ENCODE measurements around the gene NAA10. TPM values are rescaled to one million over a fixed set of nuclear protein-coding genes. Genes with fewer than 3 reads are reported as not detected.

NAA10 gene
- total and polyA plus RNA-seq, 2 of the 13 experiments (the other 11 are each of a cell fraction or from before 2014, with no cell fraction given), result 49.2 to 51.7 TPM

- DNase-seq (ENCODE audit: low spot score) (no peak), FAIRE-seq (no peak), ATAC-seq (0 out of 3 replicates have a peak, but pooled peaks have one; percentile 9)
- Histone ChIP-seq H3K27ac (ENCODE audit: extremely low read length, insufficient read depth, low read length) (no peak overlapping the region), H3K79me2 (ENCODE audit: insufficient read depth, low read length) (no peaks in the 10 kb centered on the region), H3K36me3 (replicated peaks in 1 of 2; ENCODE audit: control insufficient read depth in 1 of 2, insufficient read depth in 2 of 2, low read length in 2 of 2) (no peaks in the 10 kb centered on the region), H3K9ac (ENCODE audit: insufficient read depth, low read depth, low read length) (no peak overlapping the region), H3K27me3 (ENCODE audit: control insufficient read depth in 1 of 2, insufficient read depth in 2 of 2, low read length in 2 of 2) (no peaks in the 10 kb centered on the region; a peak in 2 of 5 replicates), H3K9me3 (ENCODE audit: low read length) (no peaks in the 10 kb centered on the region), H3K4me2 (ENCODE audit: low read depth, low read length) (no peak overlapping the region), H3K4me1 (ENCODE audit: insufficient read depth, low read length) (peaks cover 45% of the 10 kb centered on the region), H2AFZ (ENCODE audit: low read length) (no peak overlapping the region), H3K4me3 (replicated peaks in 1 of 3; ENCODE audit: insufficient read depth in 1 of 3, low read depth in 2 of 3, low read length in 3 of 3) (no peak overlapping the region), H4K20me1 (ENCODE audit: insufficient read depth, low read length) (no peaks in the 10 kb centered on the region)
- intact Hi-C loops (cut with micrococcal nuclease; ENCODE audit: unreplicated experiment), result no loop called here
- in situ Hi-C loops (cut with HindIII; ENCODE audit: extremely low pct_ligation_motif_present, low pct_unique_long_range_greater_than_20kb), result no loop called here
- ChIA-PET POLR2A (no interaction called here), CTCF (ENCODE audit: low intra/inter-chr PET ratio, low total read pairs) (no interaction called here)
- no CpG with 5 or more reads among the region's 16 CpGs for WGBS (ENCODE audit: low lambda C conversion rate)
- TF ChIP-seq ZBTB33 (CRISPR knock-in tag; IDR thresholded peaks at IDR 0.05), result 0 out of 2 replicates have a peak, but pooled peaks have one; percentile 10
- no peak for TF ChIP-seq FOSL2 (CRISPR knock-in tag; IDR thresholded peaks at IDR 0.05)
- no peak for TF ChIP-seq ZNF143 (CRISPR knock-in tag; IDR thresholded peaks at IDR 0.05)
- no TSS peak for BruUV-seq (replicated peaks)
Measured at GRCh38 chrX:153921070-153921469, 13.8 kb downstream of the NAA10 start.

GRCh38 chrX:153920546-153920945 is 14.3 kb downstream of the NAA10 start:
- no peak overlapping the region for H3K4me2 ChIP-seq (ENCODE audit: low read depth, low read length)
- in situ Hi-C loops (cut with HindIII; ENCODE audit: extremely low pct_ligation_motif_present, low pct_unique_long_range_greater_than_20kb), result no loop called here
- POLR2A ChIA-PET, result no interaction called here
- no peaks in the 10 kb centered on the region for H3K36me3 ChIP-seq (replicated peaks in 1 of 2; ENCODE audit: control insufficient read depth in 1 of 2, insufficient read depth in 2 of 2, low read length in 2 of 2)
- ATAC-seq (no peak), DNase-seq (ENCODE audit: low spot score) (no peak), FAIRE-seq (no peak)
- no CpG with 5 or more reads among the region's 14 CpGs for WGBS (ENCODE audit: low lambda C conversion rate)
- no peaks in the 10 kb centered on the region; a peak in 2 of 5 replicates for H3K27me3 ChIP-seq (ENCODE audit: control insufficient read depth in 1 of 2, insufficient read depth in 2 of 2, low read length in 2 of 2)
- H3K9me3 ChIP-seq (ENCODE audit: low read length), result no peaks in the 10 kb centered on the region
- no peak overlapping the region for H3K9ac ChIP-seq (ENCODE audit: insufficient read depth, low read depth, low read length)
- H2AFZ ChIP-seq (ENCODE audit: low read length), result no peak overlapping the region
- no peaks in the 10 kb centered on the region for H4K20me1 ChIP-seq (ENCODE audit: insufficient read depth, low read length)
- H3K27ac ChIP-seq (ENCODE audit: extremely low read length, insufficient read depth, low read length), result no peak overlapping the region
- H3K79me2 ChIP-seq (ENCODE audit: insufficient read depth, low read length), result no peaks in the 10 kb centered on the region
- intact Hi-C loops (cut with micrococcal nuclease; ENCODE audit: unreplicated experiment), result no loop called here
- H3K4me1 ChIP-seq (ENCODE audit: insufficient read depth, low read length), result peaks cover 41% of the 10 kb centered on the region
- no TSS peak for BruUV-seq (replicated peaks)
- H3K4me3 ChIP-seq (replicated peaks in 1 of 3; ENCODE audit: insufficient read depth in 1 of 3, low read depth in 2 of 3, low read length in 3 of 3), result no peak overlapping the region
- CTCF ChIA-PET (ENCODE audit: low intra/inter-chr PET ratio, low total read pairs), result no interaction called here
- no peak for TF ChIP-seq ZHX2 (IDR thresholded peaks at IDR 0.05; ENCODE audit: low read depth)
- no peak for TF ChIP-seq ZHX2 (CRISPR knock-in tag; IDR thresholded peaks at IDR 0.05; ENCODE audit: borderline replicate concordance)
- TF ChIP-seq DPF2 (CRISPR knock-in tag; IDR thresholded peaks at IDR 0.05; ENCODE audit: borderline replicate concordance, low read depth), result no peak
- no peak for TF ChIP-seq CTCF (CRISPR knock-in tag; IDR thresholded peaks at IDR 0.05)
- no peak for TF ChIP-seq ZNF234 (CRISPR knock-in tag; conservative IDR thresholded peaks at IDR 0.05)
